A673 (cell line): ENCODE measurements around the gene ZNF627. TPM values are rescaled to one million over a fixed set of nuclear protein-coding genes. Genes with fewer than 3 reads are reported as not detected.
A peak's percentile ranks its signal among the peaks of the same experiment; 100 is the strongest.

Source experiments
- BruUV-seq: library from RNA; stranded (reverse); fragments of 400-500 nt; replicated peaks from 2 replicates; lab custom pipeline; 2021; lab: Mats Ljungman, UMichigan
- CTCF ChIA-PET: fragments of 300-600 bp; sonication (Branson Sonifier 250); formaldehyde crosslinking; loops from one replicate; lab custom pipeline; 2022; ENCODE audit warnings: antibody characterized with exemption; lab: Charles Lee
- POLR2A ChIA-PET: fragments of 300-600 bp; sonication (Branson Sonifier 250); formaldehyde crosslinking; loops from one replicate; lab custom pipeline; 2022; ENCODE audit warnings: antibody characterized with exemption; ENCODE audit not compliant: low non-redundant PET; lab: Charles Lee
- DNase-seq: peaks from one replicate; pipeline ENCODE4 v3.0.0-alpha.2; 2015; ENCODE audit warnings: low spot score
- H3K27ac ChIP-seq: fragments of 200-600 bp; sonication (generic); 2 replicates; pipeline ENCODE4 v1.5.1; 2016; ENCODE audit warnings: mixed run types, low read depth, mild to moderate bottlenecking, mixed read lengths, antibody characterized with exemption, low read length; ENCODE audit not compliant: poor library complexity, severe bottlenecking
- H3K27me3 ChIP-seq: fragments of 200-600 bp; sonication (generic); replicated peaks from 2 replicates; pipeline ENCODE4 v1.6.1; 2017; ENCODE audit warnings: mixed run types, low read depth, mild to moderate bottlenecking, mixed read lengths, antibody characterized with exemption, low read length; ENCODE audit not compliant: insufficient read depth, poor library complexity
- H3K36me3 ChIP-seq: fragments of 200-600 bp; sonication (generic); 2 replicates; pipeline ENCODE4 v1.6.1; 2016; ENCODE audit warnings: mixed run types, mild to moderate bottlenecking, mixed read lengths, antibody characterized with exemption, low read length; ENCODE audit not compliant: insufficient read depth, poor library complexity, severe bottlenecking
- H3K4me1 ChIP-seq: fragments of 200-600 bp; sonication (generic); 2 replicates; pipeline ENCODE4 v1.6.1; 2017; ENCODE audit warnings: mixed run types, mild to moderate bottlenecking, mixed read lengths, antibody characterized with exemption, low read length; ENCODE audit not compliant: insufficient read depth, poor library complexity, severe bottlenecking
- H3K4me3 ChIP-seq: fragments of 200-600 bp; sonication (generic); 2 replicates; pipeline ENCODE4 v1.5.1; 2016; ENCODE audit warnings: low read depth, mixed run types, mild to moderate bottlenecking, mixed read lengths, low read length; ENCODE audit not compliant: poor library complexity, severe bottlenecking
- H3K9me3 ChIP-seq: fragments of 200-600 bp; sonication (generic); 2 replicates; pipeline ENCODE4 v1.6.1; 2016; ENCODE audit warnings: mixed run types, low read depth, mild to moderate bottlenecking, mixed read lengths, antibody characterized with exemption, low read length; ENCODE audit not compliant: poor library complexity, severe bottlenecking
- CTCF ChIP-seq: fragments of 300-800, 200-600 bp; sonication (generic); conservative IDR thresholded peaks from 2 replicates; pipeline ENCODE4 v1.5.1; 2017; ENCODE audit warnings: low read depth, mild to moderate bottlenecking, antibody characterized with exemption, low read length, moderate library complexity, mixed read lengths
- EZH2 ChIP-seq: fragments of 200-600 bp; sonication (generic); IDR thresholded peaks from 2 replicates; pipeline ENCODE4 v1.6.1; 2017; ENCODE audit warnings: borderline replicate concordance, low read depth, mild to moderate bottlenecking, mixed read lengths, antibody characterized with exemption, low read length; ENCODE audit not compliant: poor library complexity, severe bottlenecking
- intact Hi-C: fragments of 100-400 bp; cut with micrococcal nuclease; formaldehyde crosslinking; loops from one replicate; pipeline ENCODE4 v1.10.0; 2022; ENCODE audit not compliant: unreplicated experiment
- total RNA-seq: library from RNA; stranded (reverse); gene quantifications from 2 replicates; pipeline ENCODE4 v1.2.3, GENCODE V29; 2021

Gene ZNF627
- total RNA-seq, 1 experiment from 2014 or later: 13.9 TPM

- intact Hi-C loops: loop anchor here (2.0 to 10.0 kb wide), 3 partner anchors 27 to 293 kb away; partner anchors contain the start of gene TSPAN16
- BruUV-seq: no TSS peak
- TF ChIP-seq CTCF: peak; percentile 92
- no peak for TF ChIP-seq EZH2
- no peaks in the 10 kb centered on the region for H3K27me3 ChIP-seq
- no peaks in the 10 kb centered on the region for H3K4me1 ChIP-seq
- POLR2A ChIA-PET: no interaction called here
- peak; percentile 89 for DNase-seq
- H3K27ac ChIP-seq: no peak overlapping the region
- H3K9me3 ChIP-seq: no peaks in the 10 kb centered on the region
- H3K36me3 ChIP-seq: no peaks in the 10 kb centered on the region
- H3K4me3 ChIP-seq: no peak overlapping the region
- CTCF ChIA-PET: no interaction called here
These were observed 9.8 kb upstream of the ZNF627 start for GRCh38 chr19:11587302-11587974.

GRCh38 chr19:11587975-11588631, 9.2 kb upstream of the ZNF627 start:
- Histone ChIP-seq H3K4me1 (no peaks in the 10 kb centered on the region), H3K36me3 (no peaks in the 10 kb centered on the region), H3K27ac (no peak overlapping the region), H3K27me3 (no peaks in the 10 kb centered on the region), H3K4me3 (no peak overlapping the region), H3K9me3 (no peaks in the 10 kb centered on the region)
- ChIA-PET CTCF (interaction anchor here (0.6 kb wide), 1 partner anchor 531 kb away, joined by 3 read pairs; no protein-coding TSS in a partner anchor), POLR2A (no interaction called here)
- DNase-seq: no peak
- intact Hi-C loops: loop anchor here (2.0 to 10.0 kb wide), 3 partner anchors 27 to 293 kb away; partner anchors contain the start of gene TSPAN16
- TF ChIP-seq CTCF (no peak; the same call in 1 of the 2 replicates), EZH2 (no peak)
- no TSS peak for BruUV-seq

- intact Hi-C loops: no loop called here
- no peak for DNase-seq
- TF ChIP-seq CTCF (no peak), EZH2 (no peak)
- Histone ChIP-seq H3K4me3 (no peak overlapping the region), H3K27ac (no peak overlapping the region), H3K4me1 (peaks cover 2% of the 10 kb centered on the region), H3K9me3 (no peaks in the 10 kb centered on the region), H3K36me3 (peaks cover 3% of the 10 kb centered on the region), H3K27me3 (no peaks in the 10 kb centered on the region)
- ChIA-PET POLR2A (no interaction called here), CTCF (interaction anchor here (0.6 to 1.2 kb wide), 2 partner anchors 35 to 159 kb away, joined by 4 to 5 read pairs; partner anchors contain the start of genes ELOF1 and ODAD3)
- no TSS peak for BruUV-seq
These were observed 3.2 kb upstream of the ZNF627 start for GRCh38 chr19:11594084-11594483.
